H9 (cell line): ENCODE data around the gene JAKMIP1. TPM values are rescaled to one million over a fixed set of nuclear protein-coding genes. Genes with fewer than 3 reads are reported as not detected.

Source experiments
- DNase-seq: peaks from one replicate; pipeline ENCODE4 v3.0.0-alpha.2; 2017
- H2AFZ ChIP-seq: one replicate; pipeline ENCODE4 v1.6.1; 2013; ENCODE audit warnings: mild to moderate bottlenecking, low read length, control low read depth, moderate library complexity
- H2AK5ac ChIP-seq: 2 replicates; pipeline ENCODE4 v1.6.1; 2013; ENCODE audit warnings: low read length, control low read depth, mixed read lengths; ENCODE audit not compliant: insufficient read length
- H2BK120ac ChIP-seq: one replicate; pipeline ENCODE4 v1.6.1; 2013; ENCODE audit warnings: low read depth, mild to moderate bottlenecking, low read length, control low read depth, inconsistent platforms; ENCODE audit not compliant: poor library complexity, severe bottlenecking
- H2BK12ac ChIP-seq: 2 replicates; pipeline ENCODE4 v1.6.1; 2013; ENCODE audit warnings: low read length, control low read depth, mixed read lengths, low read depth; ENCODE audit not compliant: insufficient read length
- H2BK15ac ChIP-seq: 2 replicates; pipeline ENCODE4 v1.6.1; 2013; ENCODE audit warnings: low read depth, low read length, control low read depth
- H2BK20ac ChIP-seq: one replicate; pipeline ENCODE4 v1.6.1; 2013; ENCODE audit warnings: low read depth, mild to moderate bottlenecking, low read length, control low read depth, inconsistent platforms; ENCODE audit not compliant: poor library complexity, severe bottlenecking
- H2BK5ac ChIP-seq: 2 replicates; pipeline ENCODE4 v1.6.1; 2013; ENCODE audit warnings: low read length, control low read depth, mixed read lengths; ENCODE audit not compliant: insufficient read length
- H3K14ac ChIP-seq: 2 replicates; pipeline ENCODE4 v1.6.1; 2013; ENCODE audit warnings: low read length, control low read depth; ENCODE audit not compliant: insufficient read depth
- H3K18ac ChIP-seq: 2 replicates; pipeline ENCODE4 v1.6.1; 2013; ENCODE audit warnings: low read depth, mild to moderate bottlenecking, mixed read lengths, low read length, control low read depth; ENCODE audit not compliant: insufficient read length
- H3K23ac ChIP-seq: 2 replicates; pipeline ENCODE4 v1.6.1; 2013; ENCODE audit warnings: low read length, control low read depth, mixed read lengths, low read depth; ENCODE audit not compliant: insufficient read length
- H3K23me2 ChIP-seq: 2 replicates; pipeline ENCODE4 v1.6.1; 2013; ENCODE audit warnings: low read depth, mild to moderate bottlenecking, mixed read lengths, low read length, control low read depth; ENCODE audit not compliant: insufficient read length, poor library complexity, severe bottlenecking
- H3K27ac ChIP-seq: 2 replicates; pipeline ENCODE4 v1.5.1; 2013; ENCODE audit warnings: low read length, control low read depth, mixed read lengths, low read depth; ENCODE audit not compliant: insufficient read length
- H3K27me3 ChIP-seq: 2 replicates; pipeline ENCODE4 v1.6.1; 2013; ENCODE audit warnings: low read length, control low read depth, inconsistent platforms; ENCODE audit not compliant: insufficient read depth
- H3K4ac ChIP-seq: 2 replicates; pipeline ENCODE4 v1.6.1; 2013; ENCODE audit warnings: low read depth, mild to moderate bottlenecking, control low read depth, inconsistent platforms, low read length, moderate library complexity
- H3K4me1 ChIP-seq: 2 replicates; pipeline ENCODE4 v1.6.1; 2013; ENCODE audit warnings: low read length, control low read depth, inconsistent platforms; ENCODE audit not compliant: insufficient read depth
- H3K4me2 ChIP-seq: 2 replicates; pipeline ENCODE4 v1.6.1; 2013; ENCODE audit warnings: low read length, control low read depth, mixed read lengths; ENCODE audit not compliant: insufficient read length, insufficient read depth
- H3K56ac ChIP-seq: 2 replicates; pipeline ENCODE4 v1.6.1; 2013; ENCODE audit warnings: low read depth, mild to moderate bottlenecking, mixed read lengths, low read length, control low read depth; ENCODE audit not compliant: insufficient read length
- H3K79me1 ChIP-seq: 2 replicates; pipeline ENCODE4 v1.6.1; 2013; ENCODE audit warnings: low read depth, mild to moderate bottlenecking, moderate library complexity, low read length, control low read depth, inconsistent platforms; ENCODE audit not compliant: insufficient read depth, poor library complexity, severe bottlenecking
- H3K79me2 ChIP-seq: 2 replicates; pipeline ENCODE4 v1.6.1; 2013; ENCODE audit warnings: low read length, control low read depth, inconsistent platforms; ENCODE audit not compliant: insufficient read depth
- H3K9ac ChIP-seq: 2 replicates; pipeline ENCODE4 v1.6.1; 2013; ENCODE audit warnings: low read length, control low read depth, mixed read lengths; ENCODE audit not compliant: insufficient read length; ENCODE audit errors: extremely low read depth
- H3K9me3 ChIP-seq: one replicate; pipeline ENCODE4 v1.6.1; 2013; ENCODE audit warnings: low read depth, low read length, inconsistent platforms; ENCODE audit not compliant: control insufficient read depth
- H3T11ph ChIP-seq: one replicate; pipeline ENCODE4 v1.6.1; 2013; ENCODE audit warnings: mild to moderate bottlenecking, low read length, control low read depth, inconsistent platforms
- H4K20me1 ChIP-seq: one replicate; pipeline ENCODE4 v1.6.1; 2013; ENCODE audit not compliant: control insufficient read depth, insufficient read length, insufficient read depth
- H4K5ac ChIP-seq: 2 replicates; pipeline ENCODE4 v1.6.1; 2013; ENCODE audit warnings: low read depth, mild to moderate bottlenecking, mixed read lengths, low read length, control low read depth; ENCODE audit not compliant: insufficient read length
- H4K8ac ChIP-seq: replicated peaks from 2 replicates; pipeline ENCODE4 v1.6.1; 2013; ENCODE audit warnings: low read length, control low read depth, mixed read lengths, low read depth; ENCODE audit not compliant: insufficient read length
- H4K91ac ChIP-seq: 2 replicates; pipeline ENCODE4 v1.6.1; 2013; ENCODE audit warnings: low read depth, mild to moderate bottlenecking, moderate library complexity, mixed read lengths, low read length, control low read depth; ENCODE audit not compliant: insufficient read length
- H3K27ac Mint-ChIP-seq, 3 experiments: 2 replicates in 2 of 3; 3 replicates in 1 of 3; pipeline ENCODE4 v1.8.0; 2020 to 2021; ENCODE audit warnings: mixed read lengths in 3 of 3, mild to moderate bottlenecking in 1 of 3, moderate library complexity in 1 of 3
- H3K27me3 Mint-ChIP-seq: 2 replicates; pipeline ENCODE4 v1.8.0; 2021; ENCODE audit warnings: low read depth, mild to moderate bottlenecking, moderate library complexity, mixed read lengths
- H3K36me3 Mint-ChIP-seq, 3 experiments: 2 replicates in 2 of 3; 3 replicates in 1 of 3; pipeline ENCODE4 v1.8.0; 2020 to 2021; ENCODE audit warnings: low read depth in 3 of 3, mixed read lengths in 3 of 3; ENCODE audit not compliant: insufficient read depth in 1 of 3
- H3K4me1 Mint-ChIP-seq, 2 experiments: 2 replicates each; pipeline ENCODE4 v1.8.0; 2020; ENCODE audit warnings: mixed read lengths in 2 of 2
- H3K4me3 Mint-ChIP-seq, 2 experiments: 2 replicates in 1 of 2; 3 replicates in 1 of 2; pipeline ENCODE4 v1.8.0; 2020 to 2021; ENCODE audit warnings: mild to moderate bottlenecking in 2 of 2, mixed read lengths in 2 of 2, moderate library complexity in 1 of 2
- H3K9me3 Mint-ChIP-seq, 2 experiments: 2 replicates in 1 of 2; 3 replicates in 1 of 2; pipeline ENCODE4 v1.8.0; 2020; ENCODE audit warnings: mild to moderate bottlenecking in 2 of 2, mixed read lengths in 2 of 2, moderate library complexity in 1 of 2
- CTCF ChIP-seq: fragments of 200-600 bp; sonication (generic); conservative IDR thresholded peaks from 3 replicates; pipeline ENCODE4 v1.8.0; 2021; ENCODE audit warnings: antibody characterized with exemption, mild to moderate bottlenecking
- whole genome bisulfite sequencing: extraction: QIAGEN DNeasy Blood & Tissue Kit; methylation state at CpG from one replicate; pipeline ENCODE4 v1.1.7; 2013; ENCODE audit warnings: missing lambda C conversion rate, low lambda C conversion rate, mixed read lengths; ENCODE audit not compliant: insufficient read length; ENCODE audit errors: extremely low coverage; 5-methylcytosine and 5-hydroxymethylcytosine counted together
- total RNA-seq: library from RNA; stranded (reverse); gene quantifications from 2 replicates; pipeline ENCODE4 v1.2.1, GENCODE V29; 2021

Gene JAKMIP1
- total RNA-seq, 1 experiment from 2014 or later = 1.5 TPM

GRCh38 chr4:6147441-6147840 is 52.9 kb downstream of the JAKMIP1 start:
- H3K27me3 ChIP-seq = no peaks in the 10 kb centered on the region
- no peak overlapping the region for H2AK5ac ChIP-seq
- H3K4me2 ChIP-seq = no peak overlapping the region
- no peak overlapping the region for H3K9ac ChIP-seq
- DNase-seq = no peak
- H3K27ac ChIP-seq = no peak overlapping the region
- no peak overlapping the region for H2AFZ ChIP-seq
- H3K4me3 Mint-ChIP-seq = no peak overlapping the region
- no peaks in the 10 kb centered on the region for H3K23me2 ChIP-seq
- H3K27me3 Mint-ChIP-seq = no peaks in the 10 kb centered on the region; the same call in none of the 2 replicates
- H3K23ac ChIP-seq = no peak overlapping the region
- no peak overlapping the region for H3K18ac ChIP-seq
- no peak overlapping the region for H4K91ac ChIP-seq
- H3K79me2 ChIP-seq = no peaks in the 10 kb centered on the region
- no peak overlapping the region for H4K8ac ChIP-seq
- peaks cover 0 to 3% of the 10 kb centered on the region in 2 experiments; a peak in 1 of 4 replicates for H3K4me1 Mint-ChIP-seq
- no peak overlapping the region for H3K14ac ChIP-seq
- H2BK120ac ChIP-seq = no peak overlapping the region
- H3K56ac ChIP-seq = no peak overlapping the region
- WGBS = no CpG with 5 or more reads among the region's 6 CpGs
- no peak overlapping the region for H2BK15ac ChIP-seq
- H3T11ph ChIP-seq = no peak overlapping the region
- TF ChIP-seq CTCF = no peak
- H3K9me3 ChIP-seq = no peaks in the 10 kb centered on the region
- H3K79me1 ChIP-seq = no peaks in the 10 kb centered on the region
- no peaks in the 10 kb centered on the region for H3K9me3 Mint-ChIP-seq
- H3K36me3 Mint-ChIP-seq = peaks cover 0 to 4% (median 0%) of the 10 kb centered on the region in 3 experiments; a peak in 2 of 7 replicates
- H3K4me1 ChIP-seq = no peaks in the 10 kb centered on the region
- H2BK12ac ChIP-seq = no peak overlapping the region
- H3K4ac ChIP-seq = no peak overlapping the region
- no peak overlapping the region for H2BK20ac ChIP-seq
- no peaks in the 10 kb centered on the region for H4K20me1 ChIP-seq
- H2BK5ac ChIP-seq = no peak overlapping the region
- no peak overlapping the region for H4K5ac ChIP-seq
- H3K27ac Mint-ChIP-seq = peak overlapping the region in 1 of 3 experiments; percentile 16; a peak in 2 of 7 replicates
